HCT116 (cell line): ENCODE data around the gene CACNB3. TPM values are rescaled to one million over a fixed set of nuclear protein-coding genes. Genes with fewer than 3 reads are reported as not detected.

Experiments
- ATAC-seq: fragments of 200-7000 bp; cut with Tn5 transposase; 2 replicates; pipeline ENCODE4 v1.9.1; 2020; ENCODE audit warnings: mild to moderate bottlenecking, moderate library complexity
- BruUV-seq: library from RNA; stranded (reverse); fragments of 400-500 nt; replicated peaks from 2 replicates; lab custom pipeline; 2021; lab: Mats Ljungman, UMichigan
- CTCF ChIA-PET: fragments of 300-600 bp; sonication (Branson Sonifier 250); formaldehyde crosslinking; loops from one replicate; lab custom pipeline; 2021; ENCODE audit warnings: antibody characterized with exemption; lab: Charles Lee
- POLR2A ChIA-PET: fragments of 300-600, 350-600 bp; sonication (Branson Sonifier 250); formaldehyde crosslinking; loops from one replicate; lab custom pipeline; 2021; ENCODE audit warnings: antibody characterized with exemption; lab: Charles Lee
- RAD21 ChIA-PET, 2 experiments: fragments of 300-600 bp; sonication (Branson Sonifier 250); formaldehyde crosslinking; loops; one replicate each; lab custom pipeline; 2023; ENCODE audit warnings: low total read pairs in 2 of 2; ENCODE audit not compliant: uncharacterized antibody in 2 of 2, unreplicated experiment in 2 of 2, low non-redundant PET in 1 of 2; lab: Charles Lee
- DNase-seq: peaks from one replicate; pipeline ENCODE4 v3.0.0-alpha.2; 2010; ENCODE audit warnings: low read depth, low spot score
- H2AFZ ChIP-seq: fragments of 200-600 bp; shearing (Covaris generic), sonication (generic); 2 replicates; pipeline ENCODE4 v1.6.1; 2017; ENCODE audit warnings: low read depth, mixed run types, mixed read lengths, antibody characterized with exemption, low read length; ENCODE audit not compliant: poor library complexity, severe bottlenecking
- H3K27ac ChIP-seq: 2 replicates; pipeline ENCODE4 v1.5.1; 2012; ENCODE audit warnings: low read depth, low read length
- H3K27me3 ChIP-seq: fragments of 200-600 bp; sonication (generic); 2 replicates; pipeline ENCODE4 v1.6.1; 2016; ENCODE audit warnings: mixed run types, low read length, mixed read lengths; ENCODE audit not compliant: insufficient read depth
- H3K36me3 ChIP-seq, 2 experiments: fragments of 200-500 bp in 1 of 2; fragments of 200-600 bp in 1 of 2; sonication (Bioruptor generic) in 1 of 2; sonication (generic) in 1 of 2; 2 replicates each; pipeline versions ENCODE4 v1.5.1 to v1.6.1; 2014 to 2016; ENCODE audit warnings: low read length in 2 of 2, inconsistent platforms in 1 of 2, mixed read lengths in 1 of 2, mixed run types in 1 of 2; ENCODE audit not compliant: insufficient read depth in 2 of 2, control insufficient read depth in 1 of 2
- H3K4me1 ChIP-seq, 2 experiments: fragments of 200-600 bp in 1 of 2; sonication (generic) in 1 of 2; 2 replicates each; pipeline versions ENCODE4 v1.5.1 to v1.6.1; 2012 to 2017; ENCODE audit warnings: low read length in 2 of 2, inconsistent platforms in 1 of 2, mild to moderate bottlenecking in 1 of 2, mixed read lengths in 1 of 2, mixed run types in 1 of 2, moderate library complexity in 1 of 2; ENCODE audit not compliant: insufficient read depth in 2 of 2, control insufficient read depth in 1 of 2
- H3K4me2 ChIP-seq: fragments of 200-600 bp; sonication (generic); 2 replicates; pipeline ENCODE4 v1.6.1; 2017; ENCODE audit warnings: mixed run types, low read length, mixed read lengths
- H3K4me3 ChIP-seq, 2 experiments: fragments of 200-600 bp in 1 of 2; sonication (generic) in 1 of 2; replicated peaks in 1 of 2; 2 replicates each; pipeline ENCODE4 v1.5.1; 2011 to 2016; ENCODE audit warnings: low read length in 2 of 2, control low read depth in 1 of 2, low read depth in 1 of 2, mild to moderate bottlenecking in 1 of 2, mixed read lengths in 1 of 2, mixed run types in 1 of 2
- H3K79me2 ChIP-seq: fragments of 200-600 bp; sonication (generic); 2 replicates; pipeline ENCODE4 v1.6.1; 2017; ENCODE audit warnings: mild to moderate bottlenecking, mixed run types, low read length, moderate library complexity, mixed read lengths; ENCODE audit not compliant: insufficient read depth
- H3K9ac ChIP-seq: fragments of 200-600 bp; sonication (generic); 2 replicates; pipeline ENCODE4 v1.6.1; 2016; ENCODE audit warnings: low read length, mixed read lengths
- H3K9me2 ChIP-seq: fragments of 200-600 bp; sonication (generic), shearing (Covaris generic); 2 replicates; pipeline ENCODE4 v1.6.1; 2017; ENCODE audit warnings: mixed run types, mild to moderate bottlenecking, moderate library complexity; ENCODE audit not compliant: insufficient read depth
- H3K9me3 ChIP-seq, 2 experiments: fragments of 200-500 bp in 1 of 2; fragments of 200-600 bp in 1 of 2; sonication (Bioruptor generic) in 1 of 2; sonication (generic) in 1 of 2; 2 replicates each; pipeline ENCODE4 v1.6.1; 2014 to 2017; ENCODE audit warnings: low read length in 2 of 2, mixed read lengths in 2 of 2, inconsistent platforms in 1 of 2, low read depth in 1 of 2, mild to moderate bottlenecking in 1 of 2, mixed run types in 1 of 2, moderate library complexity in 1 of 2; ENCODE audit not compliant: control insufficient read depth in 1 of 2, insufficient read depth in 1 of 2
- H4K20me1 ChIP-seq: fragments of 200-600 bp; sonication (generic), shearing (Covaris generic); 2 replicates; pipeline ENCODE4 v1.6.1; 2017; ENCODE audit warnings: mixed run types, mild to moderate bottlenecking, moderate library complexity; ENCODE audit not compliant: insufficient read depth
- ATF3 ChIP-seq: IDR thresholded peaks from 2 replicates; pipeline ENCODE4 v1.6.1; 2012
- CBX3 ChIP-seq: IDR thresholded peaks from 2 replicates; pipeline ENCODE4 v1.6.1; 2012; ENCODE audit warnings: low read depth
- CEBPB ChIP-seq: IDR thresholded peaks from 2 replicates; pipeline ENCODE4 v1.6.1; 2012; ENCODE audit warnings: low read depth
- CTCF ChIP-seq, 3 experiments: fragments of 200-600 bp in 1 of 3; sonication (generic) in 1 of 3; IDR thresholded peaks in 2 of 3; conservative IDR thresholded peaks in 1 of 3; 2 replicates each; pipeline ENCODE4 v1.5.1; 2012 to 2017; ENCODE audit warnings: low read depth in 2 of 3, low read length in 2 of 3, antibody characterized with exemption in 1 of 3, borderline replicate concordance in 1 of 3, control low read depth in 1 of 3, mild to moderate bottlenecking in 1 of 3, mixed read lengths in 1 of 3, mixed run types in 1 of 3, moderate library complexity in 1 of 3; ENCODE audit not compliant: insufficient read depth in 1 of 3
- EGR1 ChIP-seq: IDR thresholded peaks from 2 replicates; pipeline ENCODE4 v1.6.1; 2012; ENCODE audit warnings: low read depth
- EZH2phosphoT487 ChIP-seq: fragments of 200-600 bp; IDR thresholded peaks from 2 replicates; pipeline ENCODE4 v1.6.1; 2018; ENCODE audit warnings: antibody characterized with exemption, borderline replicate concordance
- FOSL1 ChIP-seq: IDR thresholded peaks from 2 replicates; pipeline ENCODE4 v1.6.1; 2012; ENCODE audit warnings: low read depth
- POLR2A ChIP-seq: IDR thresholded peaks from 2 replicates; pipeline ENCODE4 v1.7.0; 2011; ENCODE audit warnings: borderline replicate concordance; ENCODE audit not compliant: insufficient read depth, insufficient read length; ENCODE audit errors: extremely low read depth
- POLR2AphosphoS5 ChIP-seq: IDR thresholded peaks from 2 replicates; pipeline ENCODE4 v1.6.1; 2011; ENCODE audit warnings: mild to moderate bottlenecking, low read depth, low read length, moderate library complexity
- REST ChIP-seq: IDR thresholded peaks from 2 replicates; pipeline ENCODE4 v1.6.1; 2012; ENCODE audit warnings: low read depth
- SIN3A ChIP-seq: IDR thresholded peaks from 2 replicates; pipeline ENCODE4 v1.6.1; 2012; ENCODE audit warnings: low read depth
- SRF ChIP-seq: IDR thresholded peaks from 2 replicates; pipeline ENCODE4 v1.6.1; 2012; ENCODE audit warnings: low read depth
- TCF7L2 ChIP-seq: IDR thresholded peaks from 2 replicates; pipeline ENCODE4 v1.7.0; 2011; ENCODE audit warnings: borderline replicate concordance, inconsistent platforms; ENCODE audit not compliant: insufficient read depth, insufficient read length; ENCODE audit errors: extremely low read depth
- YY1 ChIP-seq: IDR thresholded peaks from 2 replicates; pipeline ENCODE4 v1.6.1; 2011; ENCODE audit warnings: low read length, low read depth, moderate library complexity, mild to moderate bottlenecking; ENCODE audit not compliant: insufficient replicate concordance; ENCODE audit errors: extremely low read depth
- ZBTB33 ChIP-seq: IDR thresholded peaks from 2 replicates; pipeline ENCODE4 v1.6.1; 2011; ENCODE audit warnings: mild to moderate bottlenecking, low read length, moderate library complexity; ENCODE audit not compliant: insufficient replicate concordance; ENCODE audit errors: extremely low read depth
- ZFX ChIP-seq: fragments of 450-650 bp; IDR thresholded peaks from 2 replicates; pipeline ENCODE4 v1.6.1; 2017
- ZNF274 ChIP-seq: fragments of 200-500 bp; sonication (Bioruptor generic); IDR thresholded peaks from 2 replicates; pipeline ENCODE4 v1.6.1; 2014; ENCODE audit warnings: mild to moderate bottlenecking, low read depth, low read length, inconsistent platforms
- intact Hi-C: fragments of 100-400 bp; cut with micrococcal nuclease; formaldehyde crosslinking; loops from 2 replicates; pipeline ENCODE4 v1.10.0; 2022
- total RNA-seq: library from RNA; stranded (reverse); gene quantifications from one replicate; pipeline ENCODE4 v1.2.1, GENCODE V29; 2021; ENCODE audit not compliant: unreplicated experiment

Gene CACNB3
- total RNA-seq, 1 experiment from 2014 or later: 22.0 TPM

DNA sequence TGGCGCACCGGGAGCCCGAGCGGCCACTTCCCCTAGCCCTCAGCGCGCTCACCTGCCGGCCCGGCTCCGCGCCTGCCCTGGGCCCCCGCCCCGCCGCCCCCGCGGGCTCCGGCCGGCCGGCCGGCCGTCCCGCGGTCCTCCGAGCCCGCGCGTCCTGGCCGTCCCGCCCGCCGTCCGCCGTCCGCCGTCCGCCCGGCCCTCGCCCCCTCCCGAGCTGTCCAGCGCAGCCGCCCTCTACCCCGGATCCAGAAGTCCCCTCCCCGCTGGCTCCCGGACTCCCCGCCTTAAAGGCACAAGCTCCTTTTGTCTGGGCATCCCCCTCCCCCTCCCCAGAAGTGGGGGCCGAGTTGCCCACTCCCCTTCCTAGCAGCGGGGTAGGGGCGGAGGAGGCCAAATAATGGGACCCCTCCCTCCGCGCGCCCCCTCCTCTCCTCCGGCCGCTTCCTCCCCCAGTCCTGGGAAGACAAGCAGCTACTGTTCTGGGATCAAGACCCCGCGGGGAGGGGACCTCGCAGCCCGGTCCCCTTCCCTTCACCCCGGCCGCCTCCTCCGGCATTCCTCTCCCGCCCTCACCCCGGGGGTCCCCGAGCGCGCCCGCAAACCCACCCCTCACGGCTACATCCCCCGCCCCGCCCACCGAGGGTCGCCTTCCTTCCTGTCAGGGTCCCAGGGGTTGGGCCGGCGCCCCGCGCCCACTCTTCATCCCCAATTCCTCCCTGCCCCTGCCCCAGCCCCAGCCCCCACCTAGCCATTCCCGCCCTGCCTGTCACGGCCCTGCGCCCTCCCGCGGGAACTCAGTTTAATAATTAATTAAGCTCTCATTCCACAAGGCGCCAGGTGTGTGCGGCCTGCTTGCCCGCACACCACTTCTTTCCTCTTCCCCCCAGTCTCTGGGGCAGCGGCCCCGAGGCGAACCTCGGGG is 29.2 kb upstream of the CACNB3 start, which contains the start of gene ADCY6:
TSS of gene ADCY6 (minus strand) at position 236 of the 922 bp plus-strand sequence. CDS start 5,655 bp downstream, outside the sequence.
- Histone ChIP-seq H3K4me1 (peaks cover 14 to 25% of the 10 kb centered on the region in 2 experiments), H3K9me2 (no peaks in the 10 kb centered on the region), H4K20me1 (no peaks in the 10 kb centered on the region), H3K27ac (peak within 1 kb of the TSS; percentile 72), H3K79me2 (peaks cover 23% of the 10 kb centered on the region), H3K36me3 (no peaks in the 10 kb centered on the region), H2AFZ (peak within 1 kb of the TSS; percentile 61), H3K27me3 (no peaks in the 10 kb centered on the region), H3K9ac (peak within 1 kb of the TSS; percentile 81), H3K4me2 (peak within 1 kb of the TSS; percentile 95), H3K4me3 (peak within 1 kb of the TSS; percentile 80 to 90), H3K9me3 (no peaks in the 10 kb centered on the region)
- ChIA-PET CTCF (interaction anchor here (0.6 to 2.0 kb wide), 4 partner anchors 26 to 244 kb away, joined by 3 to 10 read pairs (median 4); no protein-coding TSS in a partner anchor), RAD21 (interaction anchor here (0.6 to 1.6 kb wide), 2 partner anchors 36 to 668 kb away, joined by 5 read pairs; no protein-coding TSS in a partner anchor), POLR2A (interaction anchor here (0.6 to 1.4 kb wide), 7 partner anchors 8 to 437 kb away, joined by 3 to 6 read pairs (median 3); no protein-coding TSS in a partner anchor)
- intact Hi-C loops: no loop called here
- no TSS peak for BruUV-seq
- ATAC-seq: peak; percentile 81
- DNase-seq: peak; percentile 29
- TF ChIP-seq ZBTB33 (no peak), POLR2AphosphoS5 (peak; percentile 66), POLR2A (no peak), SRF (no peak), ATF3 (no peak), REST (no peak), FOSL1 (no peak), CEBPB (no peak), TCF7L2 (no peak), EZH2phosphoT487 (no peak), EGR1 (peak; percentile 40; the same call in 1 of the 2 replicates), CTCF (IDR thresholded peaks at IDR 0.05 in 2 of 3, conservative IDR thresholded peaks at IDR 0.05 in 1 of 3; ENCODE audit: borderline replicate concordance in 1 of 3, insufficient read depth in 1 of 3, low read depth in 2 of 3, low read length in 2 of 3) (no peak), ZNF274 (no peak), YY1 (peak; percentile 28), SIN3A (no peak), CBX3 (no peak), ZFX (peak; percentile 49)
